ENCODE measurements around the gene LRRC38.

Gene LRRC38

GRCh38 chr1:13516606-13517005 is 2.8 kb upstream of the LRRC38 start:
- DNase-seq = no peak

DNA sequence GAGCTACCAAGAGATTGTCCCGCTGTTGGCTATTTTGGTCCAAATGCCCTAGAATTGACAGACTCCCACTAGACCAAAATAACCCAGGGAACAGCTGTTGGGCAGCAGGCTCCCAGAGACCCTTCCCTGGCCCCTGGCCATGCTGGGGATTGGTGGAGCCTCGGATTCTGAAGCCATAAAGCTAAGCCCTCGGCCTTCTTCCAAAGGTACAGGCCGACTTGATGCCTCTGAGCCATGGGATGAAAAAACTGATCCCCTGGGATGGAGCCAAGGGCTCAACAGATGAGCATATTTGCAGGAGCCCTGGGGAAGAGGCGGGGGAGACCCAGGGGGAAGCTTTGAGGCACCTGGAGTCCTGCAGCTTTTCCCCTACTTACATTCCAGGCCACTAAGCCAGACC is 1.0 kb upstream of the LRRC38 start:
- no peak for DNase-seq

- no peak for DNase-seq
These were observed 524 bp downstream of the LRRC38 start for GRCh38 chr1:13513063-13513894.

GRCh38 chr1:13512472-13512871 is 1.3 kb downstream of the LRRC38 start:
- no peak for DNase-seq

DNA sequence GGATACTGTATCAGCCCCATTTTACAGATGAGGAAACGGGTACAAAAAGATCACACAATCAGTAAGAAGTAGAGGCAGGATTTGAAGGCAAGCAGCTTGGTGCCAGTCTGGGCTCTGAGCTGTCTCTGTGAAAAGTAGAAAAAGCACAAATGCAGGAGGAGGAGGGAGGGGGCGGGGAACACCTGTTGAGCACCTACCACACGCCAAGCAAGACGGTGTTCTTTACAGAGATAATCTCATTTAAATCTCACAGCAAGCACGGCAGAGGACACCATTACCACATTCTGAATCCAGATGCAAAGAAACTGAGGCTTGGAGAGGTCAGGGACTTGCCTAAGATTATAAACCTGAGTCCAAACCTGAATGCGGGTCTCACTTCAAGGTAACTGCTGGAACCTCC is 3.3 kb downstream of the LRRC38 start:
- DNase-seq = no peak

DNA sequence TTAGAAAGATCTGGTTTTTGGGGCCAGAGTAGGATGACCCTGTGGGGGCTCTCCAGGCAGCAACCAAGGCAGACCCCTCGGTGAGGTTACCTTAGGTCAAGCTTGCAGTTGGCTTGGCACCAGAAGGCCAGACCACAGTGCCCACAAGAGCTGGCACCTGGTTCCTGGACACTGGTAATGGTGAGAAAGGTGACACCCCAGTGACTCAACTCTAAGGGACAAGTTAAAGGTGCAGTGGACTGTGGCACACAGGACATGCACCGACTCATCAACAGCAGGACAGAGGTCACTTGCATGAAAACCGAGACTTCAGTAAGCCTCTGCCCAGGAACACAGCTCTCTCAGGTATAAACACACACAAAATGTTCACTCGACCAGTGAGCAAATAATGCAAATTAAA is 6.7 kb downstream of the LRRC38 start:
- DNase-seq = no peak

GRCh38 chr1:13505020-13505419 is 8.8 kb downstream of the LRRC38 start:
- no peak for DNase-seq

GRCh38 chr1:13500806-13501205 is 13.0 kb downstream of the LRRC38 start:
- DNase-seq = no peak

DNA sequence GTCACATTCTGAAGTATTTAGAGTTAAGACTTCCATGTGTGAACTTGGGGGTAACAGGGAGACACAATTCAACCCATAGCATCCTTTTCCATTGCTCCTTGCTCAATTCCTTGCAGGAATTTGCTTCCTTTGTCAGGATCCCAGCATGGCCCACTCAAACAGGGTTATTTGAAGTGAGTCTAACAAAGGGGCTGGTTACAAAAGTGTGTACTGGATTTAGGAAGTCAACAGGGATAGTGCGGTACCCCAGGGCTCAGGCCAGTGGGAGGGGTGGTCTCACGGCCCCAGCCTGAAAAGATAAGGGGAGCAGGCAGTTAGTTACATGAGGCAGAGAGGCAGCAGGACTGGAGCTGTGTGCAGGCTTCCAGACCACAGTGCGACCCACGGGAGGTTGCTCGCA is 14.4 kb downstream of the LRRC38 start:
- DNase-seq = no peak

DNA sequence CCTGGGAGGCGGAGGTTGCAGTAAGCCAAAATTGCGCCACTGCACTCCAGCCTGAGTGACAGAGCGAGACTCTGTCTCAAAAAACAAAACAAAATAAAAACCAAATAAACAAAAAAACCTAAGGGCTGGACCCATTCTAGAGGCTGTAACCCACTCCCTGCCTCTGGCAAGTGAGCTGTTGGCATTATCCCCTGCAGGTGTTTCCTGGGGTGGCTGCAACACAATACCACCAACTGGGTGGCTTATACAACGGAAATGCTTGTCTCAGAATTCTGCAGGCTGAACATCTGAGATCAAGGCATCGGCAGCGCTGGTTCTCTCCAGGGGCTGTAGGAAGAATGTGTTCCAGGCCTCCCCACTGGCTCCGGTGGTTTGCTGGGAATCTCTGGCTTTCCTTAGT is 15.2 kb downstream of the LRRC38 start:
- DNase-seq = no peak

- no peak for DNase-seq
These were observed 18.6 kb downstream of the LRRC38 start for GRCh38 chr1:13495186-13495585.

DNA sequence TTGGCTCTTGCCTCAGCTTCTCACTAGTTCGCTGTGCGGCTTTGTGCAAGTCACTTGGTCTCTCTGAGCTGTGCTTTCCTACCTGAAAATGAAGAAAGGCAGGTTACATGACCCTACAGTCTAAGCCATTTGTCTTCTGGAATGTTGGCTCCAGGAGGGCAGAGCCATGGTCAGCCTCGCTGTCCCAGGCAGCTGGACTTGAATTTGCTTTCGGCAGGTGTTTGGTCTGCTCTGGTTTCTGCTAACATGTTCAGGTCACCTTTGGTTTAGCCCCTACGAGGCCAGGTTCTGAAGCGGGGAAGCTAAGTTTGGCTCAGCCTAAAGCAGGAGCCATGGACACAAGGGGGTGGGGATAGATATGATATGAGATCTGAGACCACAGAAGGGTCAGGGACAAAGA is 19.1 kb downstream of the LRRC38 start:
- no peak for DNase-seq

DNA sequence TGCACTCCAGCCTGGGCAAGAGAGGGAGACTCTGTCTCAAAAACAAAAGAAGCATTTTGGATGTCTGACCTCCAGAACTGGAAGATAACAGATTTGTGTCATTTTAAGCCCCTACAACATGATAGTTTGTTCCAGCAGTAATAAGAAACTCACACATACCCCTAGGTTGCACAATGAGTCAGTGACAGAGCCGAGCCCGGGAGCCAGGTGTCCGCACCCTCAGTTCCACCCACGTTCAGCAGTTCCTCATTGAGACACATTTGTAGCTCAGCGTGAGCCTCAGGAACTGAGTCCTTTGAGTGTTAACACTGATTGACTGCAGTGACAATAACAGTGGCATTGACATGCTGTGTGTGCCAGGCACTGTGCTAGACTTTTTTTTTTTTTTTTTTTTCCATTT is 19.8 kb downstream of the LRRC38 start:
- DNase-seq = no peak

GRCh38 chr1:13492711-13493110 is 21.1 kb downstream of the LRRC38 start:
- DNase-seq = no peak

- DNase-seq = no peak
These were observed 25.8 kb downstream of the LRRC38 start for GRCh38 chr1:13487957-13488356.

DNA sequence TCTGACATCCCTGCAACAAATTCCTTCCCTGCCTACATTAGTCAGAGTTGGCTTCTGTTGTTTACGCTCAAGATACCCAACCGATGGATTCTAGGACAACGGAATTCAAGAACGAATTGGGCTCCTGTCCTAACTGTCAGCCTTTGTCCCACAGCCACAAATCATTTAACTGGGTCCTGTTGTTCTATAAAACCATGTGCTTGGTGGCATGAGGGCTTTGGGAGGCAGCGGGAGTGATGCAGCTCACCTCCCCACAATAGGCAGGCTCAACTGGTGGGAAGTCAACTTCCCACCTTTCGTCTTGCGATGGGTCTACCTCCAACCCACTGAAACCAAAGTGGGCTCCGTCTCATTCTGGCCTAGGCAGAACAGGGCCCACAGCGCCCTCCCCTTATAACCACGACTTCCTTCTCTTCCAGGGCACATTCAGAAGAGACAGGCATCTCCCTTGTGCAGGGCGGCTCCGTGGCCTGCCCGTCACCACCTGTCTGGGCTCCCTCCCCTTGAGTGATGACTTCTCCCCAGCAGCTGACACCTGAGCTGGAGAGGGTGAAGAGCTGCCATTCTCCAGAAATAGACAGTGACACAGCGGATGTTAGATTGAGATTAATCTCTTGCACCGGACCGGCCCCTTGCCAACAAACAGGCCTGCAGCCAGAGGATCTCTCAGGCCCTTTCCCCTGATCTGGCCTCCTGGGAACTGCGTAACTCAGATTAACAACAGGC is 26.5 kb downstream of the LRRC38 start:
- no peak for DNase-seq

GRCh38 chr1:13483946-13484345 is 29.9 kb downstream of the LRRC38 start:
- no peak for DNase-seq

DNA sequence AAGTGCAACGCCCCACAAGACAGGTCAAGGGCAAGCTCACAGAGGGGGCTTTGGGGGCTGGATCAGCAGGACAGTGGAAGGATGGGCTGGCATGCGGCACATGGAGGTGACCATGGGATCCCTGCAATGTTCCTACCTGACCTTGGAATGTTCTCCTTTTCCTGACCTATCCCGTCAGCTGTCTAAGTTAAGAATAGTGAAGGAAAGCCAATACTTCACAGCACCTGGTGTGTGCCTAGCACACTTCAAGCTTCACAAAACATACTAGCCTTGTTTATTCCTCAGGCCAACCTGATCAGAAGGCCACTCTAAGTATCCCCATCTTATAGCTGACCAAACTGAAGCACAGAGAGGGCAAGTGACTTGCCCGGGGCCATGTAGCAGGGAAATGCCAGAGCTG is 31.2 kb downstream of the LRRC38 start:
- no peak for DNase-seq

GRCh38 chr1:13479171-13479856 is 34.5 kb downstream of the LRRC38 start:
- DNase-seq = no peak

GRCh38 chr1:13478692-13479091 is 35.1 kb downstream of the LRRC38 start:
- DNase-seq = no peak

- peak; percentile 2 for DNase-seq
These were observed 44.5 kb downstream of the LRRC38 start for GRCh38 chr1:13469343-13469742.

GRCh38 chr1:13465515-13465914 is 48.3 kb downstream of the LRRC38 start:
- no peak for DNase-seq

- DNase-seq = no peak
These were observed 51.1 kb downstream of the LRRC38 start for GRCh38 chr1:13462682-13463081.

DNA sequence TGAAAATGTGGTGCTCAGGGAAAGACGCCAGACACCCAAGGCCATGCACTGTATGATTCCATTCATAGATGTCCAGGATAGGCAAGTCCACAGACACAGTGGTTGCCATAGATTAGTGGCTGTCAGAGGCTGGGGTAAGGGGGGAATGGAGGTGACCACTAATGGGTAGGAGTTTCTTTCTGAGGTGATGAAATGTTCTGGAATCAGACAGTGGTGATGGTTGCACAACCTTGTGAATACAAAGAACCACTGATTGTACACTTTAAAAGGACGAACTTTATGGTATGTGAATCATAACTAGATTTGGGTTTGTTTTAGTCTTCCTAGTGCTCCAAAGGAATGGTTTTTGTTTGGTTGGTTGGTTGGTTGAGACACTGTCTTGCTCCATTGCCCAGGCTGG is 51.8 kb downstream of the LRRC38 start:
- no peak for DNase-seq

Measured in NCI-H345 (cell line).